Ishikawa (cell line): ENCODE measurements around the gene ANKRD42.

ENCODE experiments used
- CEBPB ChIP-seq: IDR thresholded peaks from 2 replicates; pipeline ENCODE4 v1.6.1; 2012
- CREB1 ChIP-seq: IDR thresholded peaks from 2 replicates; pipeline ENCODE4 v1.6.1; 2012; ENCODE audit warnings: low read depth
- EP300 ChIP-seq: IDR thresholded peaks from 2 replicates; pipeline ENCODE4 v1.6.1; 2012; ENCODE audit warnings: borderline replicate concordance
- NFIC ChIP-seq: IDR thresholded peaks from 2 replicates; pipeline ENCODE4 v1.6.1; 2012
- RAD21 ChIP-seq: IDR thresholded peaks from 2 replicates; pipeline ENCODE4 v1.6.1; 2012; ENCODE audit warnings: low read depth
- REST ChIP-seq: IDR thresholded peaks from 2 replicates; pipeline ENCODE4 v1.6.1; 2012; ENCODE audit warnings: low read depth, mild to moderate bottlenecking
- TAF1 ChIP-seq: IDR thresholded peaks from 2 replicates; pipeline ENCODE4 v1.6.1; 2012; ENCODE audit warnings: low read depth, mild to moderate bottlenecking
- TEAD4 ChIP-seq: IDR thresholded peaks from 2 replicates; pipeline ENCODE4 v1.6.1; 2012
- YY1 ChIP-seq: IDR thresholded peaks from 2 replicates; pipeline ENCODE4 v1.6.1; 2012; ENCODE audit warnings: low read depth
- TF ChIP-seq, protein P1 (sequence below): IDR thresholded peaks from 2 replicates; pipeline ENCODE4 v1.6.1; 2012
- TF ChIP-seq, protein P2 (sequence below): IDR thresholded peaks from 2 replicates; pipeline ENCODE4 v1.6.1; 2012

DNA sequence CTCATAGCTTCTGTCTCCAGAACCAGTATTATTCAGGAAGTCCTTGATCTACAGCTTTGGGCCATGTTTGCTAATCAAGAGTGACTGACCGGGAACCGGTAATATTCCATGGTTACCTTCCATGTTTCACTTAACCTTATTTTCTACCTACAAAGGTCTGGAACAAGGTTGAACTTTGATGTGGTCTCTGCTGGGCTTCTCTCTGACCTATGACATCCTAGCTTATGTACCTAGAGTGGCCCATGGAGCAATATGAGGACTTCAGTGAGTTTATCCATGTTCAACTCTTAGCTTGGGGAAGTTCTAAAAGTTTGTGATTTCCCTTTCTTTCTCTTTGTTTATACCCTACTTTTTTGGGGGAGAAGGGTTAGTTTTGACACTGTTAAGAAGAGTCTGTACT lies 59.4 kb downstream of the ANKRD42 start:
- TF ChIP-seq TEAD4 (no peak), CEBPB (no peak), TAF1 (no peak), NFIC (no peak), EP300 (no peak), YY1 (no peak), REST (no peak), RAD21 (no peak), CREB1 (no peak)
- TF ChIP-seq, protein P1, sequence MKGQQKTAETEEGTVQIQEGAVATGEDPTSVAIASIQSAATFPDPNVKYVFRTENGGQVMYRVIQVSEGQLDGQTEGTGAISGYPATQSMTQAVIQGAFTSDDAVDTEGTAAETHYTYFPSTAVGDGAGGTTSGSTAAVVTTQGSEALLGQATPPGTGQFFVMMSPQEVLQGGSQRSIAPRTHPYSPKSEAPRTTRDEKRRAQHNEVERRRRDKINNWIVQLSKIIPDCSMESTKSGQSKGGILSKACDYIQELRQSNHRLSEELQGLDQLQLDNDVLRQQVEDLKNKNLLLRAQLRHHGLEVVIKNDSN = no peak
- TF ChIP-seq, protein P2, sequence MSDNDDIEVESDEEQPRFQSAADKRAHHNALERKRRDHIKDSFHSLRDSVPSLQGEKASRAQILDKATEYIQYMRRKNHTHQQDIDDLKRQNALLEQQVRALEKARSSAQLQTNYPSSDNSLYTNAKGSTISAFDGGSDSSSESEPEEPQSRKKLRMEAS = no peak
